Prostate gland (tissue), 2 donors: ENCODE data around the gene CTDSP1. TPM values are rescaled to one million over a fixed set of nuclear protein-coding genes. Genes with fewer than 3 reads are reported as not detected.

ENCODE experiments used
- DNase-seq: peaks from one replicate; pipeline ENCODE4 v3.0.0-alpha.2; 2019; ENCODE audit warnings: low spot score
- H3K27ac ChIP-seq, 2 donors: fragments of 200-600 bp; sonication (generic); 2 replicates each; pipeline ENCODE4 v1.5.1; 2017 to 2019
- H3K27me3 ChIP-seq: fragments of 200-600 bp; sonication (generic); replicated peaks from 2 replicates; pipeline ENCODE4 v1.5.1; 2019; ENCODE audit not compliant: insufficient read depth
- H3K36me3 ChIP-seq, 2 donors: fragments of 200-600 bp; sonication (generic); 1 replicate in 1 of 2; 2 replicates in 1 of 2; pipeline versions ENCODE4 v1.5.1 to v1.8.1; 2017 to 2019
- H3K4me1 ChIP-seq: fragments of 200-600 bp; sonication (generic); replicated peaks from 2 replicates; pipeline ENCODE4 v1.5.1; 2019
- H3K4me3 ChIP-seq, 2 donors: fragments of 200-600 bp; sonication (generic); 2 replicates each; pipeline ENCODE4 v1.5.1; 2017 to 2019
- H3K9me3 ChIP-seq: fragments of 200-600 bp; sonication (generic); 2 replicates; pipeline ENCODE4 v1.5.1; 2017
- CTCF ChIP-seq, 4 experiments: fragments of 200-600 bp in 2 of 4; fragments of 450-650 bp in 2 of 4; sonication (generic) in 2 of 4; IDR thresholded peaks; 1 replicate in 3 of 4; 2 replicates in 1 of 4; pipeline ENCODE4 v1.5.1; 2016 to 2019; ENCODE audit warnings: antibody characterized with exemption in 4 of 4, mild to moderate bottlenecking in 2 of 4, moderate library complexity in 2 of 4
- POLR2A ChIP-seq: fragments of 450-650 bp; IDR thresholded peaks from one replicate; pipeline ENCODE4 v1.6.1; 2016; ENCODE audit warnings: antibody characterized with exemption, mild to moderate bottlenecking
- POLR2AphosphoS5 ChIP-seq: sonication (generic); formaldehyde crosslinking; IDR thresholded peaks from one replicate; pipeline ENCODE4 v1.6.1; 2017; ENCODE audit warnings: antibody characterized with exemption
- WGBS: methylation state at CpG from one replicate; pipeline ENCODE4 v1.1.5; 2018; 5-methylcytosine and 5-hydroxymethylcytosine counted together
- intact Hi-C: fragments of 100-400 bp; cut with DNase I; formaldehyde crosslinking; loops from one replicate; pipeline ENCODE4 v1.14.2; 2022
- total RNA-seq, 2 donors: library from RNA; depleted of rRNA; stranded (reverse); fragments of >200 nt; gene quantifications; one replicate each; pipeline ENCODE4 v1.1.0, GENCODE V29; 2016

CTDSP1 gene
- total RNA-seq, 2 donors from 2014 or later, result 145 to 180 TPM

GRCh38 chr2:218395090-218395444 is 4.6 kb upstream of the CTDSP1 start:
- no peak overlapping the region for H3K4me3 ChIP-seq
- 93% methylated on average over 6 of the region's 6 CpGs for WGBS
- no peaks in the 10 kb centered on the region for H3K27me3 ChIP-seq
- no peaks in the 10 kb centered on the region for H3K9me3 ChIP-seq
- H3K4me1 ChIP-seq, result peaks cover 3% of the 10 kb centered on the region
- H3K27ac ChIP-seq, result peak overlapping the region; percentile 99 to 100
- DNase-seq, result no peak
- H3K36me3 ChIP-seq, result no peaks in the 10 kb centered on the region
- intact Hi-C loops, result loop anchor here (5.0 kb wide), 1 partner anchor 123 kb away; the partner anchor contains the start of genes AAMP and PNKD
- TF ChIP-seq POLR2A, result no peak
- TF ChIP-seq POLR2AphosphoS5, result no peak
- TF ChIP-seq CTCF (IDR thresholded peaks at IDR 0.05), result no peak

- 32% methylated on average over 16 of the region's 16 CpGs for WGBS
Measured at GRCh38 chr2:218395456-218395825, 4.2 kb upstream of the CTDSP1 start.

GRCh38 chr2:218395826-218396687 is 3.6 kb upstream of the CTDSP1 start:
- Histone ChIP-seq H3K27ac (peak overlapping the region; percentile 99 to 100), H3K9me3 (no peaks in the 10 kb centered on the region), H3K27me3 (no peaks in the 10 kb centered on the region), H3K4me1 (peaks cover 3% of the 10 kb centered on the region), H3K36me3 (no peaks in the 10 kb centered on the region), H3K4me3 (peak overlapping the region; percentile 99 to 100)
- intact Hi-C loops, result loop anchor here (2.0 to 5.0 kb wide), 2 partner anchors 103 to 124 kb away; partner anchors contain the start of genes AAMP, PNKD and TMBIM1
- TF ChIP-seq CTCF (IDR thresholded peaks at IDR 0.05) (peak; percentile 82 to 99 (median 98)), POLR2AphosphoS5 (peak; percentile 95), POLR2A (peak; percentile 16)
- 2% methylated on average over 32 of the region's 57 CpGs for WGBS
- DNase-seq, result peak; percentile 92

More at GRCh38 chr2:218395456-218395825, 4.2 kb upstream of the CTDSP1 start:
- Histone ChIP-seq H3K27me3 (no peaks in the 10 kb centered on the region), H3K27ac (peak overlapping the region; percentile 99 to 100), H3K4me1 (peaks cover 3% of the 10 kb centered on the region), H3K9me3 (no peaks in the 10 kb centered on the region), H3K4me3 (peak overlapping the region; percentile 99 to 100), H3K36me3 (no peaks in the 10 kb centered on the region)
- no peak for DNase-seq
- TF ChIP-seq CTCF (IDR thresholded peaks at IDR 0.05) (no peak), POLR2AphosphoS5 (no peak), POLR2A (no peak)
- intact Hi-C loops, result loop anchor here (5.0 kb wide), 1 partner anchor 123 kb away; the partner anchor contains the start of genes AAMP and PNKD

- Histone ChIP-seq H3K36me3 (peaks cover 0 to 2% of the 10 kb centered on the region in 2 donors), H3K4me1 (peaks cover 6% of the 10 kb centered on the region), H3K9me3 (no peaks in the 10 kb centered on the region), H3K27me3 (no peaks in the 10 kb centered on the region), H3K27ac (peak overlapping the region; percentile 99 to 100), H3K4me3 (peak overlapping the region; percentile 99 to 100)
- peak; percentile 71 for DNase-seq
- intact Hi-C loops, result loop anchor here (2.0 to 5.0 kb wide), 2 partner anchors 104 to 125 kb away; partner anchors contain the start of genes AAMP, PNKD and TMBIM1
- WGBS, result 1% methylated on average over 27 of the region's 27 CpGs
- TF ChIP-seq CTCF (IDR thresholded peaks at IDR 0.05) (peak in 1 of 4 experiments; percentile 7), POLR2A (peak; percentile 17), POLR2AphosphoS5 (no peak)
Measured at GRCh38 chr2:218396688-218397462, 2.8 kb upstream of the CTDSP1 start.
